Measurements from ENCODE around the gene PLN.

Gene PLN

DNA sequence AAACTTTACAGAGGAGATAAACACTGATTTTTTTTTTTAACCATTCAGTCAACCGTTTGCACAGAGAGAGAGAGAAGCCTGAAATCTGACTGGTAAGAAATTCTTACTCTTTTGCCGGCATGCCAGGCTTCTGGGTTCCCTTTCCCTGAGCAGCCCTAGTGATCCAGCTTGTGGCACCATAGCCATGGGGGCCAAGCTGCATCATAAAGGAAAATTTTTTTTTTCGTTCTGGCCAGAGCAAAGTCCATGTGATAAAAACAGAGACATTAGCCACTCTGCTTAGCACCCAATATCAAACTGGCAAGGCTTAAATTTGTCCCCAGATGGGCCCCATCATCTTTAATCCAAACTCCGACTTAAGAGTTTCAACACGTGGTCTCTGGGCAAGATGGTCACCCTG lies 58.8 kb downstream of the PLN start:
- TF ChIP-seq, protein P1, sequence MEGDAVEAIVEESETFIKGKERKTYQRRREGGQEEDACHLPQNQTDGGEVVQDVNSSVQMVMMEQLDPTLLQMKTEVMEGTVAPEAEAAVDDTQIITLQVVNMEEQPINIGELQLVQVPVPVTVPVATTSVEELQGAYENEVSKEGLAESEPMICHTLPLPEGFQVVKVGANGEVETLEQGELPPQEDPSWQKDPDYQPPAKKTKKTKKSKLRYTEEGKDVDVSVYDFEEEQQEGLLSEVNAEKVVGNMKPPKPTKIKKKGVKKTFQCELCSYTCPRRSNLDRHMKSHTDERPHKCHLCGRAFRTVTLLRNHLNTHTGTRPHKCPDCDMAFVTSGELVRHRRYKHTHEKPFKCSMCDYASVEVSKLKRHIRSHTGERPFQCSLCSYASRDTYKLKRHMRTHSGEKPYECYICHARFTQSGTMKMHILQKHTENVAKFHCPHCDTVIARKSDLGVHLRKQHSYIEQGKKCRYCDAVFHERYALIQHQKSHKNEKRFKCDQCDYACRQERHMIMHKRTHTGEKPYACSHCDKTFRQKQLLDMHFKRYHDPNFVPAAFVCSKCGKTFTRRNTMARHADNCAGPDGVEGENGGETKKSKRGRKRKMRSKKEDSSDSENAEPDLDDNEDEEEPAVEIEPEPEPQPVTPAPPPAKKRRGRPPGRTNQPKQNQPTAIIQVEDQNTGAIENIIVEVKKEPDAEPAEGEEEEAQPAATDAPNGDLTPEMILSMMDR (IDR thresholded peaks at IDR 0.05; ENCODE audit: low read depth, low read length, missing control alignments) = no peak
- DNase-seq (ENCODE audit: low read depth) = no peak
- H3K4me3 ChIP-seq (ENCODE audit: low read depth, low read length) = no peak overlapping the region

Measured in GM12864 (cell line).